Activated CD4-positive, alpha-beta T cell treated with anti-CD3 and anti-CD28 coated beads for 1 hour (primary cell): ENCODE results near the gene PLIN1.

Source experiments
- DNase-seq: peaks from one replicate; pipeline ENCODE4 v3.0.0-alpha.2; 2020

The PLIN1 gene

DNA sequence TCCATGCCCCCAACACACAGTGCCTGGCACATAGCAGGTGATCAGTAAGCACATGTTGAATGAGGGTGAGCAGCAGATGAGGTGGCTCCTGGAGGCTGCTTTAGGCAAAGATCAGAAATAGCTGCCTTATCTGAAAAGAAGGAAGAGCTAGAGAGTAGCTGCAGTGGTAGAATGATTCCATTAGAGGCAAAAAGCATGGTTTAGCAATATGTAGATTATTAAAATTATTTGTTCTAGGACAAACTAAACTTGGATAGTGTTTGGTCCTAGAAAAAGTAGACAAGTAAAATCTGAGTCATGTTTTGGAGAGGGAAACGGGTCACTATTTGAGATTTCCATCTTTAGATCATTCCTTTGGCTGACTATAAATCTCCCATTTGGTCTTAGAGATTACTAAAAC lies 56.0 kb downstream of the PLIN1 start:
- DNase-seq = no peak

GRCh38 chr15:89621547-89621946 lies 57.6 kb downstream of the PLIN1 start:
- DNase-seq = no peak

DNA sequence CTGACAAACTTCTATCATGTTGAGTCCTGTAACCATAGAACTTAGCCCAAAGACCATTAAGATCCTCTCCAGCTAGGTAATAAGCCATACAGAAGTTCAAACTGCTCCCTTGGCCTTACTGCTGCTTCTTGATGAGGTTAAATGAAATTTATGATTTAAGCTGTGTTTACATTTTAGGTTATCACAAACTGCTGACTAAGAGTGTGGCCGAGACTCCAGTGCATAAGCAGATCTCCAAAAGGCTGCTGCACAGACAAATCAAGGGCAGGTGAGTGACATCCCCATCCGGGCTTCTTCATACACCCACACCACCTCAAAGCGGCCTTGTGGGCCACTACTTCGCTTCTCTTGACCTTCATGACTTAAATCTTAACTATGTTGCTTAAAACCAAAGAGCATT lies 62.9 kb downstream of the PLIN1 start:
- DNase-seq = no peak

DNA sequence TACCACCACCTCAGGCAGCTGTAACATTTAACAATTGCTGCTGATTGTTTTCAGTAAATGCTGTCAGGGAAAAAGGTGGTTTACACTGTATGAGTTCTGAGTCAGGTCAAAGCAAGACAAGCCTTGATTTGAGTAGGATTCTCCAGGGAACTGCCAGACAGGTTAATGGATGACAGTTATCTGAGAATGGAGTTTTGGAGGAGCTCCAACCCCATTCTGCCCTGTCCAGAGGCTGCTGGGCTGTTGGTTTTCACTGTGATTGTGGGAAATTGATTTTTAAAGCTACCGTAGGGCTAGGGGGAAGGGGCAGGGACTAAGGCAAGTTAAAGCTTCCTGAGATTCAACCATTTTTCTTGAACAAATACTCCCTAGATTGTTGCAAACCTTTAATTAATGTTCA lies 64.0 kb downstream of the PLIN1 start:
- DNase-seq = no peak
